ENCODE measurements around the gene BASP1. TPM values are rescaled to one million over a fixed set of nuclear protein-coding genes. Genes with fewer than 3 reads are reported as not detected.

The BASP1 gene
- total RNA-seq, 4 donors from 2014 or later: 46.0 to 54.6 (median 49.8) TPM

DNA sequence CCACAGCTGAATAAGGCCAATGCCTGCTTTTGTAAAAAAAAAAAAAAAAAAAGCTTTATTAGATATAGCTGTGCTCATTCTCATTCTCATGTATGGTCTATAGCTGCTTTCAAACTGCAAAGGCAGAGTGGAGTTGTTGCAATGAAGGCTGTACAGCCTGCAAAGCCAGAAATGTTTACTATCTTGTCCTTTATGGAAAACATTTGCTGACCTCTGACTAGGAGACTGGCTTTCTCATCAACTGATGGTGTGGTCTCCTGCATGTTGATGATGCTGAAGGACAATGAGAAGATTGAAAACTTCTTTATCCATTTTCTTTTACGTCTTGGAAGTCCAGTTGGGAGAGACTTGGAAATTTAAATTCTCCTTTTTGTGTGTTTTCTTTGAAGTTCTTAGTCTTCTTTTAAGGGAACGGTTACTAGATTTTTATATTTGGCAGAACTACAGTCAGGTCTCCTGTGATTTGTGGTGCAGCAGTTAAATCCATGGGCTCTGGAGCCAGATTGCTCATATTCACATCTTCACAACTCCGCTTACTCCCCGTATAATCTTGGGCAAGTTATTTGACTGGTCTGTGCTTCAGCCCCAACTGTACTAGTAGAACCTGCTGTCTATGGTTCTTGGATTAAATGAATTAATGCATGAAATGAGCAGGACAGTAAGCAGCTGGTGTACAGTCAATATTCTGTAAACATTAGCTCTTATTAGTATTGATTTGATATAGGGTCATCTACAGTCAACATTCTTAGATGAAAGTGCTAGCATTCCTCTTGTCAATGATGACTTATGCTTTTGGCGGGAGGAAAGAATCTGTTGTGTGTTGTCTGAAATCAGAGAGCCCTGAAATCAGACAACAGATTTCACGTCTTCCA lies 39.7 kb upstream of the BASP1 start:
- Histone ChIP-seq H3K36me3 (no peaks in the 10 kb centered on the region), H3K9me3 (no peaks in the 10 kb centered on the region), H3K27me3 (no peaks in the 10 kb centered on the region), H3K4me3 (no peak overlapping the region), H3K4me1 (peaks cover 0 to 10% (median 0%) of the 10 kb centered on the region in 4 donors), H3K27ac (no peak overlapping the region)
- TF ChIP-seq POLR2A (IDR thresholded peaks at IDR 0.05) (no peak), EP300 (IDR thresholded peaks at IDR 0.05) (no peak)
- TF ChIP-seq, protein P1, sequence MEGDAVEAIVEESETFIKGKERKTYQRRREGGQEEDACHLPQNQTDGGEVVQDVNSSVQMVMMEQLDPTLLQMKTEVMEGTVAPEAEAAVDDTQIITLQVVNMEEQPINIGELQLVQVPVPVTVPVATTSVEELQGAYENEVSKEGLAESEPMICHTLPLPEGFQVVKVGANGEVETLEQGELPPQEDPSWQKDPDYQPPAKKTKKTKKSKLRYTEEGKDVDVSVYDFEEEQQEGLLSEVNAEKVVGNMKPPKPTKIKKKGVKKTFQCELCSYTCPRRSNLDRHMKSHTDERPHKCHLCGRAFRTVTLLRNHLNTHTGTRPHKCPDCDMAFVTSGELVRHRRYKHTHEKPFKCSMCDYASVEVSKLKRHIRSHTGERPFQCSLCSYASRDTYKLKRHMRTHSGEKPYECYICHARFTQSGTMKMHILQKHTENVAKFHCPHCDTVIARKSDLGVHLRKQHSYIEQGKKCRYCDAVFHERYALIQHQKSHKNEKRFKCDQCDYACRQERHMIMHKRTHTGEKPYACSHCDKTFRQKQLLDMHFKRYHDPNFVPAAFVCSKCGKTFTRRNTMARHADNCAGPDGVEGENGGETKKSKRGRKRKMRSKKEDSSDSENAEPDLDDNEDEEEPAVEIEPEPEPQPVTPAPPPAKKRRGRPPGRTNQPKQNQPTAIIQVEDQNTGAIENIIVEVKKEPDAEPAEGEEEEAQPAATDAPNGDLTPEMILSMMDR (IDR thresholded peaks at IDR 0.05): no peak
- 47 to 60% methylated on average over 6 of the region's 6 CpGs for WGBS, 2 donors
- no peak for DNase-seq (ENCODE audit: low spot score in 2 of 2)

DNA sequence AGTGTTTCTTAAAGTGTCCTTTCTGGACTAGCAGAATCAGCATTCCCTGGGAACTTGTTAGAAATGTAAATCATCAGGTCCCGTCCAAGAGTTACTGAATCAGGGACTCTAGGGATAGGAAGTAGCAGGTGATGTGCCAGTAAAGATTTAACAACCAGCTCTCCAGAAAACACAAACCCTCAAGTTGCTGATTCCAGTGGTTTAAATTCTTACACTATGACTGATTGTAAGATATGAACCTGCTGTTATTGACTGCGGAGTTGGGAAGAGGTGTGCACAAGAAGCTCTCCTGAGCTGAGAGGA lies 39.1 kb upstream of the BASP1 start:
- DNase-seq (ENCODE audit: low spot score in 2 of 2): no peak
- Histone ChIP-seq H3K27me3 (no peaks in the 10 kb centered on the region), H3K27ac (no peak overlapping the region), H3K9me3 (no peaks in the 10 kb centered on the region), H3K4me3 (no peak overlapping the region), H3K4me1 (peaks cover 0 to 10% (median 0%) of the 10 kb centered on the region in 4 donors), H3K36me3 (no peaks in the 10 kb centered on the region)
- no peak for TF ChIP-seq POLR2A (IDR thresholded peaks at IDR 0.05)
- WGBS, 2 donors: 43 to 72% methylated on average over 2 of the region's 2 CpGs

DNA sequence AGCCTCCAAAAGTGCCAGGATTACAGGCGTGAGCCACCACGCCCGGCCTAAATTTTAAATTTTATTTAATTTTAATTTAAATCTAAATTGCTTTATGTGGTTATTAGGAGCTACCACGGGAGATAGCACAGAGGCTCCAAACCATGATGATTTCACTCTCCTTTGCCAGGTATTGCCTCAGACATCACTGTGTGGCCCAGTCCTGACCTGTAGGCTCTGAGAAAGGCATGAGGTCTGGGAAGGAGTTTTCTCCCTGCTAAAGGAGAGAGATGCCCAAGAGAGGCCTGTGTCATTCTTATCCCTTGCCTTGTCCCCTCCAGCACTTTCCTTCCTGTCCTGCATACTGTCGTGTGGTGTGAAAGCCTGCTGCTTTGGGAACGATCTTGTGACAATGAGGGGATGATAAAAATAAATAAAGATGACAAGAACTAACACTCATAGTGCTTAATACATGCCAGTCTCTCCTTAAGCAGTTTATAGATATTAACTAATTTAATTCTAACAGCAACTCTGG lies 37.0 kb upstream of the BASP1 start:
- no peak for DNase-seq (ENCODE audit: low spot score in 2 of 2)
- Histone ChIP-seq H3K36me3 (no peaks in the 10 kb centered on the region), H3K9me3 (no peaks in the 10 kb centered on the region), H3K4me3 (no peak overlapping the region), H3K4me1 (peaks cover 0 to 14% (median 0%) of the 10 kb centered on the region in 4 donors), H3K27ac (no peak overlapping the region), H3K27me3 (no peaks in the 10 kb centered on the region)
- WGBS, 2 donors: 87 to 88% methylated on average over 6 of the region's 6 CpGs
- TF ChIP-seq, protein P1 (IDR thresholded peaks at IDR 0.05): no peak
- TF ChIP-seq POLR2A (IDR thresholded peaks at IDR 0.05) (no peak), EP300 (IDR thresholded peaks at IDR 0.05) (no peak)

DNA sequence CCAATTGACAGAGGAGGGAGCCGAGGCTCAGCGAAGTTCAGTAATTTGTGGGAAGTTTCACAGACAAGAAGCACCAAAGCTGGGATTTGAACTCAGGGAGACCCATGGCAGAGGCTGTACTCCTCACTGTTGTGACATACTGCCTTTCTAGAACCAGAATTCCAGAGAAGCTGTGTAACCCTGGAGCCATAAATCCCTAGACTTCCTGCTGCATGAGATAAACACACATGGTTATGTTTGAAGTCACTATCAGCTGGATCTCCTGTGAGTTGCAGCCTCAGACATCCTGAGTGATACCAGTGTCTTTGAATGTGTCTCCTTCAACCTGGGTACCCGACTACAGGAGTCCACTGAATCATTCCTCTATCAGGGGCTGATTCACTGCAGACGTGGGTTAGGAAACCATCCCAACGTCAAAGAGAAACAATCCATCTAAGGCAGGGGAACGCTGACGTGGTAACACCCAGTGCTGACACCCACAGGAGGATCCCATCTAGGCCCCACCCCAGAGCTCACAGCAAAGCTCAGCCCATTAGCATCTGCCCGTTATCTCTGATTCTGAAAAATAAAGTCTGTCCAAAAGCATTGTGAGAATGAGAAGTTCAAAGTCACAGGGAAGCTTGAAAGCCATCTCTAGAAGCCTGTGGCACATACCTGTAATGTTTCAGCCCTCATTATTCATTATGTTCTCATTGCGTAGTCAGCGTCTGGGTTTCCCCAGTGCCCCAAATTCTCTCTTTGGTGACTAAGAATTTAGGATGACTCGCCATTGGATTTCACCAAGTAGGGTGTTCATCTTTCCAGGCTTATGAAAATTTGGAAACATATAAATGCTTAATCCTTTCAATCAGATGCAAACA lies 36.3 kb upstream of the BASP1 start:
- WGBS, 2 donors: 86 to 89% methylated on average over 11 of the region's 11 CpGs
- no peaks in the 10 kb centered on the region for H3K36me3 ChIP-seq
- no peak overlapping the region for H3K4me3 ChIP-seq
- TF ChIP-seq, protein P1 (IDR thresholded peaks at IDR 0.05): no peak
- TF ChIP-seq EP300 (IDR thresholded peaks at IDR 0.05) (no peak), POLR2A (IDR thresholded peaks at IDR 0.05) (no peak)
- H3K27ac ChIP-seq: no peak overlapping the region
- H3K4me1 ChIP-seq: peaks cover 0 to 18% (median 0%) of the 10 kb centered on the region in 4 donors
- no peak for DNase-seq (ENCODE audit: low spot score in 2 of 2)
- H3K9me3 ChIP-seq: no peaks in the 10 kb centered on the region
- H3K27me3 ChIP-seq: no peaks in the 10 kb centered on the region

DNA sequence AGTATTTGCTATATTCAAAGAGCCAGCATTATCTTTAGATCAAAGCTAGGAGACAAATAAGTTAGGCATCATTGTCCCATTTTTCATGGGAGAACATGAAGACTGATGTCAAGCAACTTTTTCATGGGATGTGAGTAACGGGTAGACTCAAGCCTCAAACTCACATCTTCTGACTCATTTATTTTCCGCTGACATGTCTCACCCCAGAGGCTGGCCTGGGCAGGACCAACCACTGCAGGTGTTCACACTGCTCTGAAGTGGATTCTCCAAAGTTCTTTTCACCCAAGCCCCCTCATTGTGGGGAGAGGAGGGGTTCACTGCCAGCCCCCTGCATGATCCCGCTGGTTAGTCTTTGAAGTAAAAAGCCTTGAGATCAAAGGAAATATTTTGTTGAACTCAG lies 34.9 kb upstream of the BASP1 start:
- Histone ChIP-seq H3K9me3 (no peaks in the 10 kb centered on the region), H3K27ac (no peak overlapping the region), H3K27me3 (no peaks in the 10 kb centered on the region), H3K36me3 (no peaks in the 10 kb centered on the region), H3K4me3 (no peak overlapping the region), H3K4me1 (peaks cover 0 to 20% (median 0%) of the 10 kb centered on the region in 4 donors)
- no peak for TF ChIP-seq EP300 (IDR thresholded peaks at IDR 0.05)
- TF ChIP-seq, protein P1 (IDR thresholded peaks at IDR 0.05): no peak
- TF ChIP-seq POLR2A (IDR thresholded peaks at IDR 0.05): no peak
- WGBS, 2 donors: 85 to 87% methylated on average over 3 of the region's 3 CpGs
- no peak for DNase-seq (ENCODE audit: low spot score in 2 of 2)
